Skeletal muscle tissue (tissue), 4 donors: ENCODE data around the gene SHQ1. TPM values are rescaled to one million over a fixed set of nuclear protein-coding genes. Genes with fewer than 3 reads are reported as not detected.
A peak's percentile ranks its signal among the peaks of the same experiment; 100 is the strongest.

Experiments used
- H3K27ac ChIP-seq: one replicate; pipeline ENCODE4 v1.7.0; 2013; ENCODE audit warnings: mild to moderate bottlenecking, low read depth, low read length, inconsistent platforms
- H3K27me3 ChIP-seq, 3 donors: one replicate each; pipeline ENCODE4 v1.7.0; 2013; ENCODE audit warnings: low read length in 3 of 3; ENCODE audit not compliant: control insufficient read depth in 3 of 3, insufficient read depth in 3 of 3
- H3K36me3 ChIP-seq, 3 donors: one replicate each; pipeline ENCODE4 v1.7.0; 2013; ENCODE audit warnings: low read length in 3 of 3; ENCODE audit not compliant: control insufficient read depth in 3 of 3, insufficient read depth in 3 of 3
- H3K4me1 ChIP-seq, 3 donors: one replicate each; pipeline ENCODE4 v1.7.0; 2013; ENCODE audit warnings: low read length in 3 of 3, mild to moderate bottlenecking in 3 of 3; ENCODE audit not compliant: control insufficient read depth in 3 of 3, insufficient read depth in 3 of 3
- H3K4me3 ChIP-seq, 3 donors: one replicate each; pipeline ENCODE4 v1.7.0; 2013; ENCODE audit warnings: low read length in 3 of 3
- H3K9ac ChIP-seq, 3 donors: one replicate each; pipeline ENCODE4 v1.7.0; 2013; ENCODE audit warnings: low read length in 3 of 3, mild to moderate bottlenecking in 3 of 3, moderate library complexity in 2 of 3, low read depth in 1 of 3
- H3K9me3 ChIP-seq, 3 donors: one replicate each; pipeline ENCODE4 v1.7.0; 2013; ENCODE audit warnings: low read length in 3 of 3; ENCODE audit not compliant: control insufficient read depth in 3 of 3
- total RNA-seq: library from RNA; depleted of rRNA; stranded (reverse); fragments of >200 nt; gene quantifications from one replicate; pipeline ENCODE4 v1.2.3, GENCODE V29; 2014
- donor health status: Osteomylitis.

SHQ1 gene
- total RNA-seq, 1 donor from 2014 or later = 21.4 TPM

- H3K9me3 ChIP-seq = no peaks in the 10 kb centered on the region
- no peaks in the 10 kb centered on the region for H3K27me3 ChIP-seq
- peaks cover 0 to 3% (median 2%) of the 10 kb centered on the region in 3 donors for H3K36me3 ChIP-seq
- H3K27ac ChIP-seq = peak overlapping the region; percentile 77
- H3K9ac ChIP-seq = peak overlapping the region in 1 of 3 donors; percentile 28
- H3K4me3 ChIP-seq = no peak overlapping the region
- H3K4me1 ChIP-seq = peaks cover 26 to 34% (median 31%) of the 10 kb centered on the region in 3 donors
These were observed 27.8 kb downstream of the SHQ1 start for GRCh38 chr3:72820415-72820814.

GRCh38 chr3:72818905-72819304 lies 29.3 kb downstream of the SHQ1 start:
- Histone ChIP-seq H3K27ac (no peak overlapping the region), H3K4me1 (peaks cover 26 to 34% (median 31%) of the 10 kb centered on the region in 3 donors)

GRCh38 chr3:72818092-72818773 lies 30.0 kb downstream of the SHQ1 start:
- H3K9me3 ChIP-seq = no peaks in the 10 kb centered on the region
- no peaks in the 10 kb centered on the region for H3K27me3 ChIP-seq
- H3K27ac ChIP-seq = no peak overlapping the region

More at GRCh38 chr3:72818905-72819304, 29.3 kb downstream of the SHQ1 start:
- Histone ChIP-seq H3K36me3 (peaks cover 0 to 3% (median 2%) of the 10 kb centered on the region in 3 donors), H3K9me3 (no peaks in the 10 kb centered on the region), H3K9ac (no peak overlapping the region), H3K4me3 (no peak overlapping the region), H3K27me3 (no peaks in the 10 kb centered on the region)

GRCh38 chr3:72816862-72817355 lies 31.3 kb downstream of the SHQ1 start:
- no peaks in the 10 kb centered on the region for H3K27me3 ChIP-seq
- H3K27ac ChIP-seq = no peak overlapping the region
- H3K36me3 ChIP-seq = no peaks in the 10 kb centered on the region
- H3K4me1 ChIP-seq = peaks cover 22 to 24% (median 24%) of the 10 kb centered on the region in 3 donors
- no peaks in the 10 kb centered on the region for H3K9me3 ChIP-seq
- no peak overlapping the region for H3K9ac ChIP-seq
- H3K4me3 ChIP-seq = no peak overlapping the region

More at GRCh38 chr3:72818092-72818773, 30.0 kb downstream of the SHQ1 start:
- Histone ChIP-seq H3K9ac (no peak overlapping the region), H3K4me3 (no peak overlapping the region), H3K36me3 (peaks cover 0 to under 1% (median under 1%) of the 10 kb centered on the region in 3 donors), H3K4me1 (peaks cover 26 to 34% (median 31%) of the 10 kb centered on the region in 3 donors)

- no peaks in the 10 kb centered on the region for H3K36me3 ChIP-seq
These were observed 33.9 kb downstream of the SHQ1 start for GRCh38 chr3:72814308-72814707.

GRCh38 chr3:72812201-72812600 lies 36.0 kb downstream of the SHQ1 start:
- Histone ChIP-seq H3K27ac (no peak overlapping the region), H3K27me3 (no peaks in the 10 kb centered on the region), H3K4me1 (peaks cover 0 to 5% (median 0%) of the 10 kb centered on the region in 3 donors), H3K36me3 (no peaks in the 10 kb centered on the region), H3K9ac (no peak overlapping the region), H3K9me3 (no peaks in the 10 kb centered on the region), H3K4me3 (no peak overlapping the region)

More at GRCh38 chr3:72814308-72814707, 33.9 kb downstream of the SHQ1 start:
- no peak overlapping the region for H3K27ac ChIP-seq
- H3K4me1 ChIP-seq = peaks cover 0 to 5% (median 0%) of the 10 kb centered on the region in 3 donors
- no peak overlapping the region for H3K4me3 ChIP-seq
- H3K9ac ChIP-seq = no peak overlapping the region
- no peaks in the 10 kb centered on the region for H3K27me3 ChIP-seq
- H3K9me3 ChIP-seq = no peaks in the 10 kb centered on the region

GRCh38 chr3:72811571-72811970 lies 36.7 kb downstream of the SHQ1 start:
- Histone ChIP-seq H3K9me3 (no peaks in the 10 kb centered on the region), H3K4me3 (no peak overlapping the region), H3K4me1 (no peaks in the 10 kb centered on the region), H3K9ac (no peak overlapping the region), H3K27me3 (no peaks in the 10 kb centered on the region), H3K27ac (no peak overlapping the region), H3K36me3 (no peaks in the 10 kb centered on the region)

- no peak overlapping the region for H3K4me3 ChIP-seq
- H3K4me1 ChIP-seq = no peaks in the 10 kb centered on the region
- no peak overlapping the region for H3K9ac ChIP-seq
- no peaks in the 10 kb centered on the region for H3K27me3 ChIP-seq
- H3K27ac ChIP-seq = no peak overlapping the region
- H3K9me3 ChIP-seq = no peaks in the 10 kb centered on the region
- H3K36me3 ChIP-seq = no peaks in the 10 kb centered on the region
These were observed 37.4 kb downstream of the SHQ1 start for GRCh38 chr3:72810659-72811434.

GRCh38 chr3:72810063-72810462 lies 38.2 kb downstream of the SHQ1 start:
- Histone ChIP-seq H3K27ac (no peak overlapping the region), H3K4me3 (no peak overlapping the region), H3K27me3 (no peaks in the 10 kb centered on the region), H3K4me1 (no peaks in the 10 kb centered on the region), H3K36me3 (no peaks in the 10 kb centered on the region), H3K9ac (no peak overlapping the region), H3K9me3 (no peaks in the 10 kb centered on the region)

- no peaks in the 10 kb centered on the region for H3K27me3 ChIP-seq
- no peak overlapping the region for H3K27ac ChIP-seq
- H3K36me3 ChIP-seq = no peaks in the 10 kb centered on the region
- no peak overlapping the region for H3K4me3 ChIP-seq
- no peaks in the 10 kb centered on the region for H3K4me1 ChIP-seq
- H3K9me3 ChIP-seq = no peaks in the 10 kb centered on the region
- no peak overlapping the region for H3K9ac ChIP-seq
These were observed 43.9 kb downstream of the SHQ1 start for GRCh38 chr3:72804361-72804760.
